ENCODE data around the gene ANLN. TPM values are rescaled to one million over a fixed set of nuclear protein-coding genes. Genes with fewer than 3 reads are reported as not detected.

Gene ANLN
- total RNA-seq, 1 experiment from 2014 or later = 78.9 TPM

DNA sequence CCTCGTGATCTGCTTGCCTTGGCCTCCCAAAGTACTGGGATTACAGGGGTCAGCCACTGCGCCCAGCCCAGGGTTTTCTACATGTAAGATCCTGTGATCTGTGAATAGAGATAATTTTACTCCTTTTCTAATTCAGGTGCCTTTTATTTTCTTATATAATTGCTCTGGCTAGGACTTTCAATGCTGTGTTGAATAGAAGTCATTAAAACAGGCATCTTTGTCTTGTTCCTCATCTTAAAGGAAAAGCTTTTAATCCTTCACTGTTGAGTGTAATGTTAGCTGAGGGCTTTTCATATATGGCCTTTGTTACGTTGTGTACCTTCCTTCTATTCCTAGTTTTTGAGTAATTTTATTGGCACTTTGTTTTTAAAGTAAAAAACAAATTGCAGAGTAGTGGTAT is 26.6 kb downstream of the ANLN start:
- H3K18ac ChIP-seq (ENCODE audit: insufficient read length, low read depth, low read length) = no peak overlapping the region
- H3K4me2 ChIP-seq (ENCODE audit: insufficient read depth, insufficient read length, low read length) = no peak overlapping the region
- no peak overlapping the region for H3K23ac ChIP-seq (ENCODE audit: insufficient read length, low read depth, low read length)
- no peak overlapping the region for H3K27ac Mint-ChIP-seq
- no peak overlapping the region for H2BK12ac ChIP-seq (ENCODE audit: insufficient read length, low read depth, low read length)
- H4K5ac ChIP-seq (ENCODE audit: insufficient read length, low read depth, low read length) = no peak overlapping the region
- WGBS (ENCODE audit: extremely low coverage, insufficient read length, low lambda C conversion rate) = no CpG with 5 or more reads among the region's 3 CpGs
- H3K9me3 Mint-ChIP-seq = no peaks in the 10 kb centered on the region
- H3K4me1 Mint-ChIP-seq = no peaks in the 10 kb centered on the region
- H3K4me3 Mint-ChIP-seq = no peak overlapping the region
- TF ChIP-seq, protein P1, sequence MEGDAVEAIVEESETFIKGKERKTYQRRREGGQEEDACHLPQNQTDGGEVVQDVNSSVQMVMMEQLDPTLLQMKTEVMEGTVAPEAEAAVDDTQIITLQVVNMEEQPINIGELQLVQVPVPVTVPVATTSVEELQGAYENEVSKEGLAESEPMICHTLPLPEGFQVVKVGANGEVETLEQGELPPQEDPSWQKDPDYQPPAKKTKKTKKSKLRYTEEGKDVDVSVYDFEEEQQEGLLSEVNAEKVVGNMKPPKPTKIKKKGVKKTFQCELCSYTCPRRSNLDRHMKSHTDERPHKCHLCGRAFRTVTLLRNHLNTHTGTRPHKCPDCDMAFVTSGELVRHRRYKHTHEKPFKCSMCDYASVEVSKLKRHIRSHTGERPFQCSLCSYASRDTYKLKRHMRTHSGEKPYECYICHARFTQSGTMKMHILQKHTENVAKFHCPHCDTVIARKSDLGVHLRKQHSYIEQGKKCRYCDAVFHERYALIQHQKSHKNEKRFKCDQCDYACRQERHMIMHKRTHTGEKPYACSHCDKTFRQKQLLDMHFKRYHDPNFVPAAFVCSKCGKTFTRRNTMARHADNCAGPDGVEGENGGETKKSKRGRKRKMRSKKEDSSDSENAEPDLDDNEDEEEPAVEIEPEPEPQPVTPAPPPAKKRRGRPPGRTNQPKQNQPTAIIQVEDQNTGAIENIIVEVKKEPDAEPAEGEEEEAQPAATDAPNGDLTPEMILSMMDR (conservative IDR thresholded peaks at IDR 0.05) = no peak
- H2BK20ac ChIP-seq (ENCODE audit: low read depth, low read length, poor library complexity, severe bottlenecking) = no peak overlapping the region
- H3K27me3 ChIP-seq (ENCODE audit: insufficient read depth, low read length) = no peaks in the 10 kb centered on the region
- H3K79me2 ChIP-seq (ENCODE audit: insufficient read depth, low read length) = no peaks in the 10 kb centered on the region
- H3K56ac ChIP-seq (ENCODE audit: insufficient read length, low read depth, low read length) = no peak overlapping the region
- no peaks in the 10 kb centered on the region for H3K9me3 ChIP-seq (ENCODE audit: control insufficient read depth, low read depth, low read length)
- H3K14ac ChIP-seq (ENCODE audit: insufficient read depth, low read length) = no peak overlapping the region
- DNase-seq = no peak
- H3K79me1 ChIP-seq (ENCODE audit: insufficient read depth, low read depth, low read length, poor library complexity, severe bottlenecking) = no peaks in the 10 kb centered on the region
- H4K20me1 ChIP-seq (ENCODE audit: control insufficient read depth, insufficient read depth, insufficient read length) = no peaks in the 10 kb centered on the region
- H3K27ac ChIP-seq (ENCODE audit: insufficient read length, low read depth, low read length) = no peak overlapping the region
- H3K4ac ChIP-seq (ENCODE audit: low read depth, low read length) = no peak overlapping the region
- no peaks in the 10 kb centered on the region for H3K23me2 ChIP-seq (ENCODE audit: insufficient read length, low read depth, low read length, poor library complexity, severe bottlenecking)
- H3K36me3 Mint-ChIP-seq (ENCODE audit: insufficient read depth in 1 of 3, low read depth in 3 of 3) = peaks cover 15 to 47% (median 45%) of the 10 kb centered on the region in 3 experiments; a peak in 6 of 7 replicates
- no peak overlapping the region for H2BK5ac ChIP-seq (ENCODE audit: insufficient read length, low read length)
- no peaks in the 10 kb centered on the region for H3K27me3 Mint-ChIP-seq (ENCODE audit: low read depth)
- no peak overlapping the region for H3T11ph ChIP-seq (ENCODE audit: low read length)
- H3K9ac ChIP-seq (ENCODE audit: extremely low read depth, insufficient read length, low read length) = no peak overlapping the region
- H2AK5ac ChIP-seq (ENCODE audit: insufficient read length, low read length) = no peak overlapping the region
- no peaks in the 10 kb centered on the region for H3K4me1 ChIP-seq (ENCODE audit: insufficient read depth, low read length)
- no peak overlapping the region for H2BK15ac ChIP-seq (ENCODE audit: low read depth, low read length)
- H4K8ac ChIP-seq (replicated peaks; ENCODE audit: insufficient read length, low read depth, low read length) = no peak overlapping the region
- H4K91ac ChIP-seq (ENCODE audit: insufficient read length, low read depth, low read length) = no peak overlapping the region
- no peak overlapping the region for H2BK120ac ChIP-seq (ENCODE audit: low read depth, low read length, poor library complexity, severe bottlenecking)
- H2AFZ ChIP-seq (ENCODE audit: low read length) = no peak overlapping the region

Measured in H9 (cell line).